ENCODE data around the gene ABCD4. TPM values are rescaled to one million over a fixed set of nuclear protein-coding genes. Genes with fewer than 3 reads are reported as not detected.
"Not testable (repeated sequence)": the region's sequence is repeated elsewhere in the genome, so short reads cannot be mapped to it uniquely, and the experiment has no call there.

The ABCD4 gene
- total RNA-seq, 4 donors from 2014 or later, result 20.0 to 45.4 (median 33.0) TPM

DNA sequence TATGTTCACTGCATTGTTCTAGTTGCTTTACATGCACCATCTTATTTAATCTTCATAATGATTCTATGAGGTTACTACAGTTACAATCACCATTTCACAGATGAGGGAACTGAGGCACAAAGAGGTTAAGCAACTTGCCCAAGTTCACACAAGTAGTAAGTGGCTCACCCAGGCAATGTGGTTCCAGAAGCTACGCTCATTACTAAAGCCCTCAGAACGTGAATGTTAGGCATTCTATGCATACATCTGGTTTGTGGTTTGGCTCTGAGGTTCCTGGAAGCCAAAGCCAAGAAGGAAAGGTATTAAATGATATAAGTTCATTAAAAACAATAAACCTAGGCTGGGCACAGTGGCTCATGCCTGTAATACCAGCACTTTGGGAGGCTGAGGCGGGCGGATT is 31.2 kb upstream of the ABCD4 start:
- 68 to 74% methylated on average over 2 to 4 of the region's 4 CpGs for WGBS, 2 donors (ENCODE audit: low coverage in 1 of 2)
- TF ChIP-seq POLR2A (IDR thresholded peaks at IDR 0.05), result no peak
- Histone ChIP-seq H3K27me3 (peaks cover 26% of the 10 kb centered on the region), H3K27ac (no peak overlapping the region), H3K4me3 (no peak overlapping the region), H3K4me1 (no peaks in the 10 kb centered on the region), H3K9me3 (no peaks in the 10 kb centered on the region), H3K36me3 (no peaks in the 10 kb centered on the region)
- ATAC-seq, result no peak

DNA sequence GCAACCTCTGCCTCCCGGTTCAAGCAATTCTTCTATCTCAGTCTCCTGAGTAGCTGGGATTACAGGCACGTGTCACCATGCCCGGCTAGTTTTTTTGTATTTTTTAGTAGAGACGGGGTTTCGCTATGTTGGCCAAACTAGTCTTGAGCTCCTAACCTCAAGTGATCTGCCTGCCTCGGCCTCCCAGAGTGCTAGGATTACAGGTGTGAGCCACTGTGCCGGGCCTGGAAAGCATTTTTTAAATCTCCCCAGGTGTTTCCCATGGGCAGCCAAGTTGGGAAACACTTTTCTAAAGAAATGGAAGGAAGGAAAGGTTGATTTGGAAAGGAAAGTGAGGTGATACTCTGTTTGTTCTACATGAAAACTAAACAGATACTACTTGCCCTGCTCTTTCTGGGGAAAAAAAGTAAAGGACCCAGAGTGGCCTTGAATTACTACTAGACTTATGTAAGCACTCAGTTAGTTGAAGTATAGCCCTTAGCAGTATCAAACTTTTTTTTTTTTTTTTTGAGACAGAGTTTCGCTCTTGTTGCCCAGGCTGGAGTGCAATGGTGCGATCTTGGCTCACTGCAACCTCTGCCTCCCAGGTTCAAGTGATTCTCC is 27.3 kb upstream of the ABCD4 start:
- 74% methylated on average over 7 of the region's 9 CpGs; no CpG with 5 or more reads in 1 of the 2 donors for WGBS, 2 donors (ENCODE audit: low coverage in 1 of 2)

DNA sequence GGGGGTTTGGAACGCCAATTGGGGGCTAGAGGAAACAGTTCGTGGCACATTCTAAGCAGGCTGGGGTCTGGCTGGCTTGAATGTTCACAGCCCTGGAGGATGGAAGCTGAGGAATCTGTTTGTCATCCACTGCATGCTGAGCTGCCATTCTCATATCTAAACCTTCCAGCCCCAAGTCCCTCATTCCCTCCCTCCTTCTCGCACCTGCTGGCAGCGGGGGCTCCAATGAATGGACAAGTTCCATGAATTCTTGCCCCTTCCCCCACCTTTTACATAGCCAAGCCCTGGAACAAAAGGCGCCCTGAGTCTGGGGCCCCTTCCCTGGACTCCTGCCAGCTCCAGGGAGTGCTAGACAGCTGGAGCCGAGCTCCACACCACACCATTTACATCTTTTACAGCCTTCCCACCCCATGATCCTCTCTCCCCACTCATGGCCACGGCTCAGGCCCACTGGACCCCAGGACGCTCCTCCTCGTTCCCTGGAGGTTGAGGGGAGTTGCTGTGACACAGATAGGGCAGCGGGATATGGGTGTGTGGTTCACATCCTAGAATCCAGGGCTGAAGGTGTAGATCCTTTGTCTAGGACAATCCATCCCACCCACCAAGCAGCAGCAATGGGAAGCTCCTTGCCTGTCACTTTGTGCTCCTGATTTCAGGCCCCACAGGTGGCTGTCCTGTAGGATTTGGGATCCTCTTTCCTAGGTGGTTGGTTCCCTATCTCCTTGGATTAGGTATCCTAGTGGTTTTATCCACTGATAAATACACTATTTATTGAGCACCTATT is 23.8 kb upstream of the ABCD4 start:
- WGBS, 2 donors (ENCODE audit: low coverage in 1 of 2), result 10 to 43% methylated on average over 4 to 9 of the region's 10 CpGs
- no peaks in the 10 kb centered on the region for H3K4me1 ChIP-seq
- peaks cover 35% of the 10 kb centered on the region for H3K27me3 ChIP-seq
- H3K27ac ChIP-seq, result no peak overlapping the region
- ATAC-seq, result no peak
- no peaks in the 10 kb centered on the region for H3K36me3 ChIP-seq
- no peak for TF ChIP-seq POLR2A (IDR thresholded peaks at IDR 0.05)
- TF ChIP-seq, protein P1, sequence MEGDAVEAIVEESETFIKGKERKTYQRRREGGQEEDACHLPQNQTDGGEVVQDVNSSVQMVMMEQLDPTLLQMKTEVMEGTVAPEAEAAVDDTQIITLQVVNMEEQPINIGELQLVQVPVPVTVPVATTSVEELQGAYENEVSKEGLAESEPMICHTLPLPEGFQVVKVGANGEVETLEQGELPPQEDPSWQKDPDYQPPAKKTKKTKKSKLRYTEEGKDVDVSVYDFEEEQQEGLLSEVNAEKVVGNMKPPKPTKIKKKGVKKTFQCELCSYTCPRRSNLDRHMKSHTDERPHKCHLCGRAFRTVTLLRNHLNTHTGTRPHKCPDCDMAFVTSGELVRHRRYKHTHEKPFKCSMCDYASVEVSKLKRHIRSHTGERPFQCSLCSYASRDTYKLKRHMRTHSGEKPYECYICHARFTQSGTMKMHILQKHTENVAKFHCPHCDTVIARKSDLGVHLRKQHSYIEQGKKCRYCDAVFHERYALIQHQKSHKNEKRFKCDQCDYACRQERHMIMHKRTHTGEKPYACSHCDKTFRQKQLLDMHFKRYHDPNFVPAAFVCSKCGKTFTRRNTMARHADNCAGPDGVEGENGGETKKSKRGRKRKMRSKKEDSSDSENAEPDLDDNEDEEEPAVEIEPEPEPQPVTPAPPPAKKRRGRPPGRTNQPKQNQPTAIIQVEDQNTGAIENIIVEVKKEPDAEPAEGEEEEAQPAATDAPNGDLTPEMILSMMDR (IDR thresholded peaks at IDR 0.05), result no peak
- no peak for TF ChIP-seq POLR2AphosphoS5 (IDR thresholded peaks at IDR 0.05)
- no peak for TF ChIP-seq EP300 (IDR thresholded peaks at IDR 0.05)
- no peaks in the 10 kb centered on the region for H3K9me3 ChIP-seq
- H3K4me3 ChIP-seq, result no peak overlapping the region

More for the DNA sequence above, 27.3 kb upstream of the ABCD4 start:
- H3K27me3 ChIP-seq, result peaks cover 35% of the 10 kb centered on the region
- not testable (repeated sequence) for H3K4me1 ChIP-seq, H3K36me3 ChIP-seq, H3K9me3 ChIP-seq, H3K4me3 ChIP-seq, H3K27ac ChIP-seq, ATAC-seq

DNA sequence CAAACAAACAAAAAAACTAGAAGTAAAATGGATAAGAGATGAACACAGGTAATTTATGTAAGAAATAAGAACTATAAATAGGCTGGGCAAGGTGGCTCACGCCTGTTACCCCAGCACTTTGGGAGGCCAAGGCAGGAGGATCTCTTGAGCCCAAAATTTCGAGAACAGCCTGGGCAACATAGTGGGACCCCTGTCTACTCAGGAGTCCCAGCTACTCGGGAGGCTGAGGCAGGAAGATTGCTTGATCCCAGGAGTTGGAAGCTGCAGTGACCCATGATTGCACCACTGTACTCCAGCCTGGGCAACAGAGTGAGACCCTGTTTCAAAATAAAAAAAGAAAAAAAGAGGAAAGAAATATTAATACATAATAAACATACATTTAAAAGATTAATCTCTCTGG is 22.7 kb upstream of the ABCD4 start:
- no peaks in the 10 kb centered on the region for H3K36me3 ChIP-seq
- 66 to 100% methylated on average over 1 to 3 of the region's 3 CpGs for WGBS, 2 donors (ENCODE audit: low coverage in 1 of 2)
- no peaks in the 10 kb centered on the region for H3K4me1 ChIP-seq
- no peak overlapping the region for H3K4me3 ChIP-seq
- no peak overlapping the region for H3K27ac ChIP-seq
- H3K27me3 ChIP-seq, result peaks cover 35% of the 10 kb centered on the region
- ATAC-seq, result no peak
- no peaks in the 10 kb centered on the region for H3K9me3 ChIP-seq
- TF ChIP-seq POLR2A (IDR thresholded peaks at IDR 0.05), result no peak
- TF ChIP-seq POLR2AphosphoS5 (IDR thresholded peaks at IDR 0.05), result no peak
- TF ChIP-seq, protein P1 (IDR thresholded peaks at IDR 0.05), result no peak
- no peak for TF ChIP-seq EP300 (IDR thresholded peaks at IDR 0.05)

DNA sequence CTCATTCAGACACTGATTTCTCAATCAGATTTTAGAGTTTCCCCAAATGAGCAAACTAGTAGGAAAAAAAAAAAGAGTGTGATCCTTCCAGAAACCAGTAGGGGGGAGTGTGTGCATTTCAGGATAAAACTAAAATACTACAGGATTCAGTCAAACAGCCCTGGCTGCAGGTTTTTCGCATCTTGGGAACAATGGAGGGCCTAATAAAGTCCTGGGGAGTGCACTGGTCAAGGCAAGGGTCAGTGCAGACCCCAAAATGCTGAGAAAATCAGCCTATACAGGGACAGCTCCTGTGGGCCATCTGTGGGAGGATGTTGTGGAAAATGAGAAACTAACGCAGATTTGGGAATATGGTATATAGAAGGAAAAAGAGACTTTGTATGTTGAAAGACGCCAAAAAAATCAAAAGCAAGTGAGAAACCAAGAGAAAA is 22.2 kb upstream of the ABCD4 start:
- H3K4me1 ChIP-seq, result no peaks in the 10 kb centered on the region
- no peaks in the 10 kb centered on the region for H3K9me3 ChIP-seq
- no peak overlapping the region for H3K4me3 ChIP-seq
- no peak for ATAC-seq
- 52 to 59% methylated on average over 3 of the region's 3 CpGs for WGBS, 2 donors (ENCODE audit: low coverage in 1 of 2)
- H3K36me3 ChIP-seq, result no peaks in the 10 kb centered on the region
- peaks cover 34% of the 10 kb centered on the region for H3K27me3 ChIP-seq
- no peak overlapping the region for H3K27ac ChIP-seq
- TF ChIP-seq, protein P1 (IDR thresholded peaks at IDR 0.05), result peak in 2 of 4 experiments; percentile 36 to 47
- no peak for TF ChIP-seq POLR2A (IDR thresholded peaks at IDR 0.05)

DNA sequence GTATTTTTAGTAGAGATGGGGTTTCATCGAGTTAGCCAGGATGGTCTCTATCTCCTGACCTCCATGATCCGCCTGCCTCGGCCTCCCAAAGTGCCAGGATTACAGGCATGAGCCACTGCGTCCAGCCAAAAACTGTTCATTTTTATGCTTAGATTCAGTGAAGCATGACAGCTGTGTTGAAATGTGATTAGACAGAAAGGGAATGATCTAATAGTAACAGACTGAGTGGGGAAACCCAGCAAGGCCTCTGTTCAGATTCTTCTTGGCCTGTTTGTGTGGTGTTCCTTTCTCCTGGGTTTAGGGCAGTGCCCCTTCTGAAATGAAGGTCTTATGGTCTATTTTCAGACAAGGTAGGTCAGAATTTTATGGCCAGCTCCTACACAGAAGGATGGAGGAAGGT is 11.8 kb upstream of the ABCD4 start:
- Histone ChIP-seq H3K27me3 (no peaks in the 10 kb centered on the region), H3K27ac (no peak overlapping the region), H3K4me1 (no peaks in the 10 kb centered on the region), H3K9me3 (no peaks in the 10 kb centered on the region), H3K4me3 (no peak overlapping the region), H3K36me3 (no peaks in the 10 kb centered on the region)
- TF ChIP-seq POLR2AphosphoS5 (IDR thresholded peaks at IDR 0.05) (no peak), EP300 (IDR thresholded peaks at IDR 0.05) (no peak), POLR2A (IDR thresholded peaks at IDR 0.05) (no peak)
- TF ChIP-seq, protein P1 (IDR thresholded peaks at IDR 0.05), result no peak
- no peak for ATAC-seq
- WGBS, 2 donors (ENCODE audit: low coverage in 1 of 2), result 62 to 66% methylated on average over 3 of the region's 4 CpGs

All from gastroesophageal sphincter (tissue), 4 donors.